Measurements from ENCODE around the gene SH3BP1.

- TF ChIP-seq CTCF (IDR thresholded peaks at IDR 0.05): no peak
- TF ChIP-seq EZH2 (IDR thresholded peaks at IDR 0.05; ENCODE audit: borderline replicate concordance, insufficient read depth, low read depth, low read length, poor library complexity, severe bottlenecking): no peak
Observed at GRCh38 chr22:37701141-37701786, 61.8 kb downstream of the SH3BP1 start.

Data from B cell (primary cell).